GM19324 (cell line): ENCODE data around the gene OCRL.
"Not testable (repeated sequence)": the region's sequence is repeated elsewhere in the genome, so short reads cannot be mapped to it uniquely, and the experiment has no call there.

ENCODE experiments used
- ATAC-seq: cut with Tn5 transposase; IDR thresholded peaks from one replicate; pipeline ENCODE4 v1.9.1; 2021; ENCODE audit warnings: mild to moderate bottlenecking, moderate library complexity; ENCODE audit not compliant: unreplicated experiment, low FRiP score

The OCRL gene

DNA sequence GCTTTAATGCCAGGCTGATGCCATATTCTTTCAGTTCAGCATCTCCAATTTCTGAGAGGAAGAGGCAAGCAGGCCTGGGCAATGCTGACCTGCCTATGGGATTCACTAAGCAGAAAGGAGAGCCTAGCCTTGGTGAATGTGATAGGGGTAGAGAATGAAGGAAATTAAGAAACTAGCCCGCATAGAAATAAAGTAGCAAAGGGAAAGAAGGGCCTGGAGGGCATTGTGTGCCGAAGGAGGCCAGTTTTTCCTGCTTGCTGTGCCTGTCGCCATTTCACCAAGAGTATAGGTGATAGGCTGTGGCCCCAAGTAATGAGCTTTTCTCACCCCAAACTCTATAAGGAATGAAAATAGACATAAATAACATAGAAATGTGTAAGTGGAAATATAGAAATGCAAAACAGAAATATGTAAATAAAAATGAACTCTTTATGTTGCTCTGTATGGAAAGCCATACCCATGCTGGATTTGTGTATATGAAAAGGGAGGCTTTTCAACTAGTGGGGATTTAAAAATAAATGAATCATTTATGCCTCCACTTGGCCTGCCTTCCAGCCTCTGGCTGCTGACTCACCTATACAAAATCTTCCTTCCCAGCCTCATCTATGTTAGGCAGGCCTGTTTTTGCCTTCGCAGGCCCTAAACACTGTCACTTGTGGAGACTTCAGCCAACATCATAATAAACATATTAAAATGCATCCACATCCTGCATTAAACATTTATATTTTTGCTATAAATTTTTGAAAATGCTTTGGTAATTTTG, 5.1 kb upstream of the OCRL start:
- ATAC-seq = no peak

DNA sequence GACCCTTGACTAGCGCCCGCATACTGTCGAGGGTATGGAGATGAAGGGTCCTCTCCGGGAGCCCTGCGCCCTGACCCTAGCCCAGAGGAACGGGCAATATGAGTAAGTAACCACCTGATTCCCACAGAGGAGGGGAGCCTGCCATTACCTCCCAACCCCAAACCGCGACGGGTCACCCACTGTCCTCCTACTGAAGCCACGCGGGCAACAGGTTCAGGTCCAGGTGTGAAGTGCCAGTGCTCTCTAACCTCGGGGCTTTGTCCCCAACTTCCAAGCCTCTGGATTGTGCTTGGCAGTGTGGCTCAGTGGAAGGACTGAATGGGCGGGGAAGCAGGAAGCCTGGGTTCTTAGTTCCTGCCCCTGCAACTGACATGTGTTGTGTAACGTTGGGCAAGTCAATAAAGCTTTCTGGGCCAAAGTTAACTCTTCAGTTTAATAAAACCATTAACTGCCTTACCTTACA, 694 bp downstream of the OCRL start:
- peak; percentile 22 for ATAC-seq

DNA sequence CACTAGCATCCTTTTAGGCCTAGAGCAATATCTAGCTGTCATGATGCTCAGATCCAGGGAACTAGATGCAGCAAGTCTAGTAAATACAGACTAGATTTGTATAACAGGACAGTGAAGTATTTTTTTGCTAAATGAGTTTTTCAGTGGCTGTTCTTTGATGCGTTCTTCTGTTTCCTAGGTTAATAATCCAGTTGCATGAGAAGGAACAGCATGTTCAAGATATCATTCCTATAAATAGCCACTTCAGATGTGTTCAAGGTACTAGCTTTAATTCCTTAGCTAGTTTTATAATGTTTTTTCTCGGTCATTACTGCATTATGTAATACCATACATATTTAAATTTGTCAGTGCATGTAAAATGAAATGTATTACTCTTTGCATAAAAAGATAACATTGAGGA, 4.7 kb downstream of the OCRL start:
- no peak for ATAC-seq

DNA sequence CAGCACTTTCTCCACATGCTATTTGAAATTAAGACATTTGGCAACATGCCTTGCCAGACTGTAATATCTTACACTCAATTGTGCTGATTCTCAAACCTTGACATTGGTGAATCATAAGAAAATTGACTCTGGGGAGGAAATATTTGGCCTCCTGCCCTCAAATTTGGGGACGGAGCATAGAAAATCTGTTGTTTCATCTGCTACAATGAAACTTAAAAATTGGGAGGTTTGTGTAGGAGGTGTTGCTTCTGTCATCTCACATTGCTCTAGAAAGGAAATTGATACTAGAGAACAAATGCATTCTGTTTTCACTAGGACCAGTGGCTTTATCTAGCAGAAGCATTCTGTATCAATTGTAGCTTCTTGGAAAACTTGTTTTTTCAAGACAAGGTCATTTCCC, 5.3 kb downstream of the OCRL start:
- ATAC-seq = no peak

DNA sequence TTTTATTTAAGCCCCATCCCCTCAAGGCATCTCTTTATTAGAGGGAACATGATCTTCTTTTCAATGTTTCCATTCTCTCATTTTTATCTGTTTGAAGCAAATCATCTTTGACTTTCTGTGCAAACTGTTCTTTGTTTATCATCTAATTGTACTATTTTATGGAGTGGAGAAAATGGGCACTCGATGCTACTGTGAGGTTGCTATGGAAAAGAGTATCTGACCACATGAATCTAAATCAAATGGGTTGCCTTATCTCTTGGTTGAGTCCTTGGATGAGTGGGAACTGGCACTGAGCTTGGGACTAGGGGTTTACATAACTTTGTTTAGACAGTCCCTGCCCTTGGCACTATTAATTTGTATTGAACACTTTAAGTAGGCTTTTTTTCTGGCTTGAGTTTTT, 9.1 kb downstream of the OCRL start:
- no peak for ATAC-seq

DNA sequence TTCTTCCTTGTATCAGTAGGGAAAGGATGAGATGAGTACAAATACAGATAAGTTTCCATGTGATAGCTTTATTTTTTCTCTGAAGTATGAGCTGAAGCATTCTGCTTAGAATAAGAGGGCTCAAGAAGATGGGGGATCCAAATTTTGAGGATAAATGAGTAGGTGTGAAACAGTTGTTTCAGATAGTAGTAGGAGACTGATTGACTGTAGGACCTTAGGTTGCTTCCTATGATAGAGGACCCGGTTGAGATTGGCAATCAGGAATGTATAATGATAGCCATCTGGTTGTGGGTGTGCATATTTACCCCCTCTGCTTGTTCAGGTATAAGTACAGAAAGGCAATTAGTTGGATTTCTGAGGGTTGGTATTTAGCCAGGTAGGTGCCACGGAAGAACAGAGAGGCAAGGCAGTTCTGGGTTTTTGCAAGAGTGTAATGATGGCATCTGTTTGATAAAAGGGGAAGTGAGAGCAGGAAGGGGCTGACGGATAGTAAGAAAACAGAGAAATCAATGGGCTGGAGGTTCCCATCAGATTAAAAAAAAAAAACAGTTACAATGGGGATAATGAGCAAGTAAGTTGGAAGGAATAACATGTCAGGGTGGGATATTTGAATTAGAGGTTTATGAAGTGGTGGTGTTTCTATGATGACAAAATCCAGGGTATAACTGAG, 13.7 kb downstream of the OCRL start:
- peak; percentile 95 for ATAC-seq

DNA sequence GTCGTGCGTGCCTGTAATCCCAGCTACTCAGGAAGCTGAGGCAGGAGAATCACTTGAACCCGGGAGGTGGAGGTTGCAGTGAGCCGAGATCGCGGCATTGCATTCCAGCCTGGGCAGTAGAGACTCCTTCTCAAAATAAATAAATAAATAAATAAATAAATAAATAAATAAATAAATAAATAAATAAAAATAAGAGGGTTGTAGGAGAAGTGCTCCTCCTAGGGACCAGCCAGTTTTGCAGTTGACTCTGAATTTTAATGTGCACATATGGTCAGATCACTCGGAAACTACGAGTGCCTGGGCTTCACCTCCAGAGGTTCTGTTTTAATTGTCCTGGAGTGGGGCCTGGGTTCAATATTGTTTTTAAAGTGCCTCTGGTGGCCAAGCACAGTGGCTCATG, 14.8 kb downstream of the OCRL start:
- ATAC-seq = not testable (repeated sequence)

DNA sequence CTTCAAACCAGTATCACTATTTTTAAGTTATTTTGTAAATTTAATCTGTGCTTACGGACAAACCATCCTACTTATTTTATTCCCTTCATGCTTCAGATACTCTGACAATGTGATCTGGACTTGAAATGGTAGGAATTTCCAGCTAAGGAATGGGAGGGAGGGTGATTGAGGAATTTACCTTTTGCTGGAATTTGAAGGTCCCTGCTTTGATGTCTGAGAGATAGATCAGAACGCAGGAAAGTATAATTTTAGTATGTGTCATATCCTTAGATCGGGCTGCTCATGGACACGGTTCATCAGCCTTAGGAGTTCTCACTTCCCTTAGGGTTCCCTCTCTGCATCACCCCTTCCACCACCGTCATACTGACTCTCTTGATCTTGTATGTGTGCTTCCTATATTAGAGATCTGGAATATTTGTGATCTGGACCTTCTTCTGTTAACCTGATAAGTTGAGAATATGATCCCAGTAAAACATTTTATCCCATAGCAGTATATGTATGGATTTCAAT, 16.8 kb downstream of the OCRL start:
- ATAC-seq = no peak

DNA sequence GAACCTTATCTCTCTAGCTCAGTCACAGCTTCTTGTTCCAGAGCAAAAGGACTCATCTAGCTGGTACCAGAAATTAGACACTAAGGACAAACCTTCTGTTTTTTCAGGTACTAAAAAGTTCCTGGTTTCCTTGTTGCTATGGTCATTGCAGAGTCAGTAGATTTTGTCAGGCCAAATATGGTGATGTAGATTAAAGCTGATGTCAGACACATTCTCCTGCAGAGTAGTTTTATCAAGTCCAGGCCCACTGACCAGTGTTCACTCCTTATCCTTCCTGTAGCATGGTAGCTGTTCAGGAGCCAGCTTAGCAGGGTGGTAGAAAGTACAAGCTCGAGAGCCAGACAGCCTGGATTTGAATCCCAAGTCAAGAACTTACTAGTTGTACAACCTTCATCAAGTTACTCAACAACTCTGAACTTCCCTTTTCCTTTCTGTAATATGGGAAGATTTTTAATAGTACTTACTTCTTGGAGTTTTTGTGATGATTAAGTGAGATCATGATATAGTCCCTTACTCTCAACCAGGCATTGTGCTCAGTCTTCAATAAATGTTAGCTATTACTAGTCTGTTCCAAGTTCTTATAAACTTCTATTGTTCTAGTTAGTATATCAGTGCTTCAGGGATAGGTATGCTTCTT, 17.9 kb downstream of the OCRL start:
- ATAC-seq = no peak

DNA sequence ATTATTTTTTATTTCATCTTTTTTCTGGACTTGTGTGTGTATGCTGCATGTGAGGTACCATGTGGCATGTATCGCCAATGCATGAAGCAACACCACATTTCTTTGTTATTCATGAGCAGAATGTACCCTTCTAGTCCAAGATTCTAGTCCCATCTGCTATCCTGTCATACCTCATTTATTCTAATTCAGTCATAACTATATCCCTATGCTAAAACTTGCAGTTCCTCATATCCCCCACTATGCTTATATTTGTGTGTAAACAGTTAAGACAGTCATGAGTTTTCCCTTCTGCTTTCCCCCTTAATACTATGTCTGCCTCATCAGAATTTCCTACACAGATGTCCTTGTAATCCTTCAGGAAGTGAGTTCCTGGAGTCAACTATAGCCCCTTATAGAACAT, 19.7 kb downstream of the OCRL start:
- ATAC-seq = no peak

DNA sequence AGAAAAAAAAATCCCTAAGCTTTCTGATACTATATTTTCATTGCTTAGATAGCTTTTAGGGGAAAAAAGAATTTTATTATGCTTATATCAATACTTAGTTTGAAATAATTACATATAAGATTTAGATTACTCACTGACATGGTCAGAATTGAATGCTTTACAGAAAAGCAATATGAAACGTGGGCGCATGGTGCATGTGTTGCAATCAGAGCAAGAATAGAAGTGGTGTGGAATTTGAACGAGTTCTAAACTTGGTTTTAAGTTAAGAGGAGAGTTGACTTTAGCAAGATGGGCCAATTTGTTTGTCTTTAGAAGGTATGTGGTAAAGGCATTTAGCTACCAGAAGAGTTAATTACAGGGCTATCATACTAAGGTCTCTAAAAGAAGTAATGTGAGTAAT, 21.4 kb downstream of the OCRL start:
- ATAC-seq = no peak

DNA sequence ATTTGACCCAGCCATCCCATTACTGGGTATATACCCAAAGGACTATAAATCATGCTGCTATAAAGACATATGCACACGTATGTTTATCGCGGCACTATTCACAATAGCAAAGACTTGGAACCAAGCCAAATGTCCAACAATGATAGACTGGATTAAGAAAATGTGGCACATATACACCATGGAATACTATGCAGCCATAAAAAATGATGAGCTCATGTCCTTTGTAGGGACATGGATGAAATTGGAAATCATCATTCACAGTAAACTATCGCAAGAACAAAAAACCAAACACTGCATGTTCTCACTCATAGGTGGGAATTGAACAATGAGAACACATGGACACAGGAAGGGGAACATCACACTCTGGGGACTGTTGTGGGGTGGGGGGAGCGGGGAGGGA, 24.3 kb downstream of the OCRL start:
- not testable (repeated sequence) for ATAC-seq

DNA sequence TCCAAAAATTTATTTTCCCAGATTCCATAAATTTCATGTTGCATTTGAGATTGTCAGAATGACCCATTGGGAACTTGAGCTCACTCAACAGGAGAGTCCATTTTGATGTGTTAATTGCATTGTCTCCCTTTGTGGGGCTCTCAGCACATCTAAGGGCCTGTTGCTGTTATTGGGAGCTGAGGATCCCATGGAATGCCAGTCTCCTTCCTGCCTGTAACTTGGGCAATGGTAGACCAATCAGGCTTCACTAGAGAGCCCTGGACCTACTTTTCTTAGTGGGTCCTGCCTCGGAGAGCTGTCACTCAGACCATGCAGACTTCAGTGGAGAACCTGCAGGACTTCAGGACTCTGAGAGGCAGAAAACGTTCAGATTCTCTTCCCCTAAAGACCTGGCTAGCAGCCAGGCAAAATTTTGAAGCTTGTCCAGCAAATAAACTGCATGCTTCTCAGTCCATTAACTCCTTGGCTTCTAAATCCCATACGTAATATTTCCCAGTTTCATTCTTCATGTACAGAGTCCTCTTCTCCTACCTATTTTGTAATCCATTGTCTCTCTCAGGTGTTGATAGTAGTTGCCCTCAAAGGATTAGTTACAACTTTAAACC, 25.1 kb downstream of the OCRL start:
- ATAC-seq = no peak

DNA sequence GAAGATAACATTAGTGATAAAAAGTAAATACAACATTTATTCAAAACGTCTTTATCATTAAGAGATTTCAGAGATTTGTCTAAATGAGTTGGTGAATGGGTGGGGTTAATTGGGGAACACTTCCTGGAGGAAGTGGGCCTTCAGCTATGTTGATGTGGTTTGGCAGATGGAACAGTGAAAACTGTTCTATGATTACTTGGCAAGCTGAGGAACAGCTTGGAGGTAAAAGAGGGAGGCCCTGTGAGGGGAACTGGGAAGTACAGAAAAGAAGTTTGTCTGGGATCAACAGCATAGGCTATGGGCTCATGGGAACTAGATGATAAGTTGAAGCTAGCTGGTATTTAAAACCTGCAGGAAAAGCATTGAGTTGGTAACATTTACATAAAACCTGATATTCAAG, 26.0 kb downstream of the OCRL start:
- ATAC-seq = no peak

DNA sequence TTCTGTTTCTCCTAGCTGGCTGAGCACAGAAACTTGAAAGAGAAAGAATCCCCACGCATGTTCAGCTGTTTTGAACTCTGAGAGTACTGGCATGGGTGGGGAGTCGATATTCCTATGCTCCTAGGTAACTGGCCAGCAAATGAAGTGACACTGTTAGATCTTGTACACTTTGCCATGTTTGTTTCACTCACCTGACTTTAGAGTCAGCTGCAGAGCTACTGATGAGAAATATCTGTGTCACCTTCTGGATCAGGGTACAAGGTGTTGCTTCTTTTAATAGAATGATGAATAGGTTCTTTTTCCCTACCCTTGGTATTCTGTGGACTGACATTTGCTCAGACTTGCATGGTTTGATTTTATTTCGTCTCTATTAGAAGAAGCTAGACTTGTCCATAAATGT, 28.3 kb downstream of the OCRL start:
- ATAC-seq = no peak

DNA sequence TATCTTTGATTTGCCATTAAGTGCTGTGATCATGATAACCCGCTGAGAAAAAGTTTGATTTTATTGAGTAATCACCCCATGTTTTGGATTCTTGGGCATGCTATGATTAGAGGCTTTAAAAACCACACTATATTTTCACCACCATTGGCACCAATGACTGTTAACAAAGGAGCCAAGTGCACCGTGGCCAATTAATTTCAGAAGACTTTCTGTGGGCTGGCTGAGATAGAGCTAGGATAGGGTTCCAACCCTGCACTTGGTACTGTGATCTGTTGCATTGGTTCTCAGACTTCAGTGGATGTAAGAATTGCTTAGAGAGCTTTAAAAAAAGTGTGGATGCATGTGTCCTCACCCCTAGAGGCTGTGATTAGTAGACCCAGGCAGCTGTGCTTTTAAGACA, 32.4 kb downstream of the OCRL start:
- no peak for ATAC-seq

DNA sequence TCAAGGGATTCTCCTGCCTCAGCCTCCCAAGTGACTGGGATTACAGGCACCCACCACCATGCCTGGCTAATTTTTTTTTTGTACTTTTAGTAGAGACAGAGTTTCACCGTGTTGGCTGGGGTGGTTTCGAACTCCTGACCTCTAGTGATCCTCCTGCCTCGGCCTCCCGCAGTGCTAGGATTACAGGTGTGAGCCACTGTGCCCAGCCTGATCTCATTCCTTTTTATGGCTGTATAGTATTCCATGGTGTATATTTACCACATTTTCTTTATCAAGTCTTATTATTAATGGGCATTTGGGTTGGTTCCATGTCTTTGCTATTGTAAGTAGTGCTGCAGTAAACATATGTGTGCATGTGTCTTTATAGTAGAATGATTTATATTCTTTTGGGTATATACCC, 33.6 kb downstream of the OCRL start:
- not testable (repeated sequence) for ATAC-seq

DNA sequence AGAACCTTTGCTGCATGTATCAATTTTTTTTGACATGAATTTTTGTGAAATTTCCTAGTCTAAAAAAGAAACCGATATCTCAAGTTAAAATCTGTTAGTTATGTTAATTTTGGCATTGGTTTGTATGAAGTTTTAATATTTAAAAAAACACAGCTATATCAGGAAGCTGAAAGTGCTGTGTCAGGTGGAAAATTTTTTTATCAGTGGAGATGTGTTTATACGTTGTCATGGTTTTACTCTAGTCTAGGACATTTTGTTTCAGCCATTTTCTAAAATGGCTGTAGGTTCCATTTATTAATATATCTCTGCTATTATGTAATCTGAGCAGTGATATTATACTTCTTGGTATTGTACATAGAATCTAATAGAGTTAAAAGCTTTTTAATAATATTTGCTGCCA, 34.2 kb downstream of the OCRL start:
- ATAC-seq = no peak

DNA sequence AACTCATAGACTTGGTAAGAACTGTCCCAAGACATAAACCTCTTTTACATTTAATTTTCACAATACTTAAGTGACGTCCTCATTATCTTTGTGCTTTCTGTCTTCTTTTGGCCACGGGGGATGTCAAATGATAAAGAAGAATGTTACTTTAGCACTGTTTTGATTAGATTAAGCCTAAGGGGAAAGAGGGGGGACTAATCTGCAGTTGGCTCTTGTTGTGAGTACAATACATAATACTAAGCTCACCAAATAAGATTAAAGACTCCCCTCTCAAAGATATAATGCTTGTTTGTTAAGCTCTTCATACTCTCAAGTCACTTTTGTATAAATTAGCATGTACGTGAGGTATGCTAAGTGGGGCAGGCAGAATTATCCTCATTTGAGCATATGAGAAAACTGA, 36.5 kb downstream of the OCRL start:
- no peak for ATAC-seq

DNA sequence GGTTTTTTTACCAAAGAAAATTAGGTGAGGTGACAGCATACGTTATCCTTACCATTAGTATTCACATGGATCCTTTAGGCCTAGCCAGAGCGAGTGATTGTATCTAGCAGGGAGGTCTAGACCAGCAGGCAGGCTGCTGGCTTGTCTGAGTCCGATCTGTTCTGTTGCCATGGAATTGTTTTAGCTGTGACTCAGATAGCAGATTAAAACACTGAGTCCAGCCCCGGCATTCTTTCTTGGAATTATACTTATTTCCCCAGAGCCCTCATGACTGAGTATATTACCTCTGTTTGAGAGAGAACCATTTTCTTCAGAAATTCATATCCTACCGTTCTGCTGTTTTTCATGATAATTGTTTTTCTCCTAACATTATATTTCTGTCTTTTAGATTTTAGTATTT, 37.4 kb downstream of the OCRL start:
- ATAC-seq = no peak

DNA sequence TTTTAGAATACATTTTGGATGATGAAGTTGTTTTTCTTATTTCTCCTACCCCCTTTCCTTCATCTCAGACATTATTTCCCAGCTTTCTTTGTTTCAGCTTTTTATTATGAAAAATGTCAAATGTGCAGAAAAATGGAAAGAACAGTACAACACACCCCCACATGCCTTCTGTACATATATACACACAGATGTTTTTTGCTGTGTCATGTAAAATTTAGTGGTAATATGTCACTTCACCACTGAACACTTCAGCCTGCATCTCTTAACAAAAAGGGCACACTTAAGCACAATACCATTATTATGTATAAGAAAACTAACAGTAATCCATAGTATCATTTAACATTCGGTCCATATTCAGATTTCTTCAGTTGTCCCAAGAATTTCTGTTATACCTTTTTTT, 37.8 kb downstream of the OCRL start:
- no peak for ATAC-seq
